ENCODE results near the gene LIMA1.
A peak's percentile ranks its signal among the peaks of the same experiment; 100 is the strongest.

The LIMA1 gene

GRCh38 chr12:50246197-50246865, 37.0 kb downstream of the LIMA1 start:
- Histone ChIP-seq H3K27me3 (ENCODE audit: low read depth, low read length) (no peaks in the 10 kb centered on the region), H3K4me1 (ENCODE audit: control insufficient read depth in 1 of 2, insufficient read depth in 2 of 2, low read length in 2 of 2) (peaks cover 4 to 21% of the 10 kb centered on the region in 2 donors), H3K27ac (ENCODE audit: low read length) (peak overlapping the region; percentile 65)

GRCh38 chr12:50243507-50243906, 39.8 kb downstream of the LIMA1 start:
- Histone ChIP-seq H3K4me3 (ENCODE audit: low read depth in 1 of 2, low read length in 2 of 2) (no peak overlapping the region), H3K27me3 (ENCODE audit: low read depth, low read length) (no peaks in the 10 kb centered on the region), H3K27ac (ENCODE audit: low read length) (peak overlapping the region; percentile 93), H3K36me3 (ENCODE audit: control insufficient read depth in 1 of 2, insufficient read depth in 2 of 2, low read length in 2 of 2) (peaks cover 0 to 7% of the 10 kb centered on the region in 2 donors), H3K9me3 (ENCODE audit: control insufficient read depth in 1 of 2, low read length in 2 of 2) (no peaks in the 10 kb centered on the region), H3K4me1 (ENCODE audit: control insufficient read depth in 1 of 2, insufficient read depth in 2 of 2, low read length in 2 of 2) (peaks cover 8 to 31% of the 10 kb centered on the region in 2 donors)

More at GRCh38 chr12:50246197-50246865, 37.0 kb downstream of the LIMA1 start:
- Histone ChIP-seq H3K9me3 (ENCODE audit: control insufficient read depth in 1 of 2, low read length in 2 of 2) (no peaks in the 10 kb centered on the region), H3K4me3 (ENCODE audit: low read depth in 1 of 2, low read length in 2 of 2) (no peak overlapping the region), H3K36me3 (ENCODE audit: control insufficient read depth in 1 of 2, insufficient read depth in 2 of 2, low read length in 2 of 2) (peaks cover 0 to 7% of the 10 kb centered on the region in 2 donors)

GRCh38 chr12:50242751-50243191, 40.5 kb downstream of the LIMA1 start:
- H3K4me1 ChIP-seq (ENCODE audit: control insufficient read depth in 1 of 2, insufficient read depth in 2 of 2, low read length in 2 of 2) = peaks cover 8 to 31% of the 10 kb centered on the region in 2 donors

GRCh38 chr12:50241178-50241577, 42.1 kb downstream of the LIMA1 start:
- H3K4me1 ChIP-seq (ENCODE audit: control insufficient read depth in 1 of 2, insufficient read depth in 2 of 2, low read length in 2 of 2) = peaks cover 8 to 31% of the 10 kb centered on the region in 2 donors
- no peak overlapping the region for H3K4me3 ChIP-seq (ENCODE audit: low read depth in 1 of 2, low read length in 2 of 2)
- no peaks in the 10 kb centered on the region for H3K9me3 ChIP-seq (ENCODE audit: control insufficient read depth in 1 of 2, low read length in 2 of 2)
- H3K27me3 ChIP-seq (ENCODE audit: low read depth, low read length) = no peaks in the 10 kb centered on the region
- H3K27ac ChIP-seq (ENCODE audit: low read length) = peak overlapping the region; percentile 93
- peaks cover 0 to under 1% of the 10 kb centered on the region in 2 donors for H3K36me3 ChIP-seq (ENCODE audit: control insufficient read depth in 1 of 2, insufficient read depth in 2 of 2, low read length in 2 of 2)

More at GRCh38 chr12:50242751-50243191, 40.5 kb downstream of the LIMA1 start:
- Histone ChIP-seq H3K9me3 (ENCODE audit: control insufficient read depth in 1 of 2, low read length in 2 of 2) (no peaks in the 10 kb centered on the region), H3K27me3 (ENCODE audit: low read depth, low read length) (no peaks in the 10 kb centered on the region), H3K36me3 (ENCODE audit: control insufficient read depth in 1 of 2, insufficient read depth in 2 of 2, low read length in 2 of 2) (peaks cover 0 to 7% of the 10 kb centered on the region in 2 donors), H3K4me3 (ENCODE audit: low read depth in 1 of 2, low read length in 2 of 2) (no peak overlapping the region), H3K27ac (ENCODE audit: low read length) (peak overlapping the region; percentile 93)

- H3K4me1 ChIP-seq (ENCODE audit: control insufficient read depth in 1 of 2, insufficient read depth in 2 of 2, low read length in 2 of 2) = peaks cover 8 to 31% of the 10 kb centered on the region in 2 donors
- peak overlapping the region; percentile 93 for H3K27ac ChIP-seq (ENCODE audit: low read length)
- no peaks in the 10 kb centered on the region for H3K36me3 ChIP-seq (ENCODE audit: control insufficient read depth in 1 of 2, insufficient read depth in 2 of 2, low read length in 2 of 2)
- no peaks in the 10 kb centered on the region for H3K27me3 ChIP-seq (ENCODE audit: low read depth, low read length)
- no peak overlapping the region for H3K4me3 ChIP-seq (ENCODE audit: low read depth in 1 of 2, low read length in 2 of 2)
- H3K9me3 ChIP-seq (ENCODE audit: control insufficient read depth in 1 of 2, low read length in 2 of 2) = no peaks in the 10 kb centered on the region
These were observed 42.6 kb downstream of the LIMA1 start for GRCh38 chr12:50240792-50241114.

GRCh38 chr12:50240096-50240791, 43.1 kb downstream of the LIMA1 start:
- H3K4me1 ChIP-seq (ENCODE audit: control insufficient read depth in 1 of 2, insufficient read depth in 2 of 2, low read length in 2 of 2) = peaks cover 8 to 31% of the 10 kb centered on the region in 2 donors
- no peaks in the 10 kb centered on the region for H3K9me3 ChIP-seq (ENCODE audit: control insufficient read depth in 1 of 2, low read length in 2 of 2)
- no peak overlapping the region for H3K4me3 ChIP-seq (ENCODE audit: low read depth in 1 of 2, low read length in 2 of 2)
- H3K36me3 ChIP-seq (ENCODE audit: control insufficient read depth in 1 of 2, insufficient read depth in 2 of 2, low read length in 2 of 2) = no peaks in the 10 kb centered on the region
- peak overlapping the region; percentile 93 for H3K27ac ChIP-seq (ENCODE audit: low read length)
- H3K27me3 ChIP-seq (ENCODE audit: low read depth, low read length) = no peaks in the 10 kb centered on the region

GRCh38 chr12:50239355-50239891, 43.9 kb downstream of the LIMA1 start:
- H3K27me3 ChIP-seq (ENCODE audit: low read depth, low read length) = no peaks in the 10 kb centered on the region
- H3K4me3 ChIP-seq (ENCODE audit: low read depth in 1 of 2, low read length in 2 of 2) = no peak overlapping the region
- H3K36me3 ChIP-seq (ENCODE audit: control insufficient read depth in 1 of 2, insufficient read depth in 2 of 2, low read length in 2 of 2) = no peaks in the 10 kb centered on the region
- H3K4me1 ChIP-seq (ENCODE audit: control insufficient read depth in 1 of 2, insufficient read depth in 2 of 2, low read length in 2 of 2) = peaks cover 8 to 31% of the 10 kb centered on the region in 2 donors
- no peak overlapping the region for H3K27ac ChIP-seq (ENCODE audit: low read length)
- no peaks in the 10 kb centered on the region for H3K9me3 ChIP-seq (ENCODE audit: control insufficient read depth in 1 of 2, low read length in 2 of 2)

- Histone ChIP-seq H3K27me3 (ENCODE audit: low read depth, low read length) (no peaks in the 10 kb centered on the region), H3K36me3 (ENCODE audit: control insufficient read depth in 1 of 2, insufficient read depth in 2 of 2, low read length in 2 of 2) (no peaks in the 10 kb centered on the region), H3K4me3 (ENCODE audit: low read depth in 1 of 2, low read length in 2 of 2) (no peak overlapping the region), H3K4me1 (ENCODE audit: control insufficient read depth in 1 of 2, insufficient read depth in 2 of 2, low read length in 2 of 2) (no peaks in the 10 kb centered on the region), H3K27ac (ENCODE audit: low read length) (no peak overlapping the region), H3K9me3 (ENCODE audit: control insufficient read depth in 1 of 2, low read length in 2 of 2) (no peaks in the 10 kb centered on the region)
These were observed 49.0 kb downstream of the LIMA1 start for GRCh38 chr12:50234347-50234746.

GRCh38 chr12:50232771-50233209, 50.5 kb downstream of the LIMA1 start:
- Histone ChIP-seq H3K36me3 (ENCODE audit: control insufficient read depth in 1 of 2, insufficient read depth in 2 of 2, low read length in 2 of 2) (peaks cover 0 to 4% of the 10 kb centered on the region in 2 donors), H3K9me3 (ENCODE audit: control insufficient read depth in 1 of 2, low read length in 2 of 2) (no peaks in the 10 kb centered on the region), H3K27ac (ENCODE audit: low read length) (no peak overlapping the region), H3K4me1 (ENCODE audit: control insufficient read depth in 1 of 2, insufficient read depth in 2 of 2, low read length in 2 of 2) (no peaks in the 10 kb centered on the region), H3K27me3 (ENCODE audit: low read depth, low read length) (no peaks in the 10 kb centered on the region), H3K4me3 (ENCODE audit: low read depth in 1 of 2, low read length in 2 of 2) (no peak overlapping the region)

- Histone ChIP-seq H3K27ac (ENCODE audit: low read length) (no peak overlapping the region), H3K4me3 (ENCODE audit: low read depth in 1 of 2, low read length in 2 of 2) (no peak overlapping the region), H3K4me1 (ENCODE audit: control insufficient read depth in 1 of 2, insufficient read depth in 2 of 2, low read length in 2 of 2) (no peaks in the 10 kb centered on the region), H3K36me3 (ENCODE audit: control insufficient read depth in 1 of 2, insufficient read depth in 2 of 2, low read length in 2 of 2) (peaks cover 0 to 4% of the 10 kb centered on the region in 2 donors), H3K27me3 (ENCODE audit: low read depth, low read length) (no peaks in the 10 kb centered on the region), H3K9me3 (ENCODE audit: control insufficient read depth in 1 of 2, low read length in 2 of 2) (no peaks in the 10 kb centered on the region)
These were observed 51.1 kb downstream of the LIMA1 start for GRCh38 chr12:50232206-50232605.

- H3K27me3 ChIP-seq (ENCODE audit: low read depth, low read length) = no peaks in the 10 kb centered on the region
- H3K27ac ChIP-seq (ENCODE audit: low read length) = no peak overlapping the region
- H3K4me1 ChIP-seq (ENCODE audit: control insufficient read depth in 1 of 2, insufficient read depth in 2 of 2, low read length in 2 of 2) = no peaks in the 10 kb centered on the region
- H3K4me3 ChIP-seq (ENCODE audit: low read depth in 1 of 2, low read length in 2 of 2) = no peak overlapping the region
- H3K36me3 ChIP-seq (ENCODE audit: control insufficient read depth in 1 of 2, insufficient read depth in 2 of 2, low read length in 2 of 2) = peaks cover 0 to 4% of the 10 kb centered on the region in 2 donors
- H3K9me3 ChIP-seq (ENCODE audit: control insufficient read depth in 1 of 2, low read length in 2 of 2) = no peaks in the 10 kb centered on the region
These were observed 52.0 kb downstream of the LIMA1 start for GRCh38 chr12:50231346-50231745.
